Stimulated activated CD4-positive, alpha-beta T cell treated with anti-CD3 and anti-CD28 coated beads, Interleukin-15, amount 100 ng/mL, for 1 hour (primary cell): ENCODE data around the gene MCRIP1.

Experiments used
- DNase-seq, 2 donors: peaks; one replicate each; pipeline ENCODE4 v3.0.0-alpha.2; 2020; ENCODE audit warnings: low read depth in 1 of 2, low spot score in 1 of 2

The MCRIP1 gene

GRCh38 chr17:81805707-81806460 is 27.2 kb downstream of the MCRIP1 start:
- DNase-seq: no peak

DNA sequence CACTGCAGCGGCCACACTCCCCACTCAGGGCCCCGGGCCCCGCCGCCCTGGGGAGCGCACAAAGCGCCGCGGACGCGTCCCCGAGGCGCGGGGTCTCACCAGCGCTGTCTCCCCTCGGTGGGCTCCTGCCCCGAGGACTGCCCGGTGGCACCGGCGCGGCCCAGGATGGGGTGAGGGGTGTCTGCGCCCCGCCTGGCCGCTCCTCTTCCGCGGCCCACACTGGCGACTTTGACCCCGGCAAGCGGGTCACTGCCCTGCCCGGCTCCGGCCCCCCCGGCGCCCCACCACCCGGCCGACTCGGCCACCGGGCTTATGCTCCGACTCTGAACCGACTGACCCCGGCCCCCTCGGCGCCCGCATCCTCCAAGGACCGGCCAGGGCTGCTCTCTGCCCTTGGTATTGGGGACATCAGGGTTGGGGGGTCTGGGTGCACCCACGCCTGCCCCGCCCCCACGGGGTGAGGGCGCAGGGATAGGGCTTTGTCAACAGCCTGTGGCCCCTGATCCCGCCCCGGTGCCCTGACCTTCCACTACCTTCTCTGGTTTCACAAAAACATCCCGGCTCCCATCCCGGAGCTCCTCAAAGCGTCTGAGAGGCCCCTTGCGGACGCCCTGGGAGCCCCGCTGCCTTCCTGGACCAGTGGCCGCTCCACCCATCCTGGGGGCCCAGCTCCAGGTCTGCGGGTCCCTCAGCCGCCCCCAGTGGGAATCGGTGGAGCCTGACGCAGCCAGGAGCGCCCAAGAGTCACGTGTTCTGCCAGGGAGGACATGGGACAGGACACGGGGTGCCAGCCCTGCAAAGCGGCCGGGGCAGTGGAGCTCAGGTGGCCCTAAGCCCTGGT is 28.3 kb downstream of the MCRIP1 start:
- no peak for DNase-seq

DNA sequence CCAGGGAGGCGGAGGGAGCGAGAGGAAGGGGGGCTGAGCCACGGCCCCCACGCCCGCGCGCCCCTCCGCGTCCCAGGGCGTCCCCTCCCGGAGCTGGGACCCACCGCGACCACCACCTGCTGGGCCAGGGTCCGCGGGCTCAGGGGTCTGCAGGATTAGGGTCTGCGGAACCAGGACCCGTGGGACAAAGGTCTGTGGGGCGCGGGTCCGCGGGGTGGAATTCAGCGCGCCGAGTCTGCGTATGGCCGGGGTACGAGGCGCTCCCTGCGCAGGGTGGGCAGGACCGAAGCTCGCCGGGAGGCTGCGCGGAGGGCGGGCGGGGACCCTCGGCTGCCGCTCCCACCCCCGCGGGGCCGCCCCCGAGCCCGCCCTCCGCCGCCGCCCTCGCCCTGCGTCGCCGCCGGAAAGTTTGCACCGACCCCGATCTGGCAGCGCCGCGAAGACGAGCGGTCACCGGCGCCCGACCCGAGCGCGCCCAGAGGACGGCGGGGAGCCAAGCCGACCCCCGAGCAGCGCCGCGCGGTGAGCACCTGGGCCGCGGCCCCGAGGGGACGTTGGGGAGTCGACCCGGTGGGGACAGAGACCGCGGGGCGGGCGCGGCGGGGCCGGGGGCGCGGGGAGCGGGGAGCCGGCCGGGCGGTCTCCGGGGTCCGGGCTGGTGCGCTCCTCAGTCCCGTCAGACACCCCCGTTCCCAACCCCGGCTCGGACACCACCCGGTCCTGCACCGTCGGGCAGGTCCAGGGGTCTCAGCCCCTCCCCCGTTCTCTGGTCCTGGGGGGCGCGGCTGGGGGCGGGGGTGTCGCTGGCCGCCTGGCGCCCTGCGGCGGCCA is 29.1 kb downstream of the MCRIP1 start, which contains the start of gene GCGR:
TSS of gene GCGR (plus strand) at position 423 of the 831 bp plus-strand sequence. CDS start 4,869 bp downstream, outside the sequence.
- DNase-seq: no peak

GRCh38 chr17:81802856-81803643 is 30.0 kb downstream of the MCRIP1 start:
- no peak for DNase-seq

DNA sequence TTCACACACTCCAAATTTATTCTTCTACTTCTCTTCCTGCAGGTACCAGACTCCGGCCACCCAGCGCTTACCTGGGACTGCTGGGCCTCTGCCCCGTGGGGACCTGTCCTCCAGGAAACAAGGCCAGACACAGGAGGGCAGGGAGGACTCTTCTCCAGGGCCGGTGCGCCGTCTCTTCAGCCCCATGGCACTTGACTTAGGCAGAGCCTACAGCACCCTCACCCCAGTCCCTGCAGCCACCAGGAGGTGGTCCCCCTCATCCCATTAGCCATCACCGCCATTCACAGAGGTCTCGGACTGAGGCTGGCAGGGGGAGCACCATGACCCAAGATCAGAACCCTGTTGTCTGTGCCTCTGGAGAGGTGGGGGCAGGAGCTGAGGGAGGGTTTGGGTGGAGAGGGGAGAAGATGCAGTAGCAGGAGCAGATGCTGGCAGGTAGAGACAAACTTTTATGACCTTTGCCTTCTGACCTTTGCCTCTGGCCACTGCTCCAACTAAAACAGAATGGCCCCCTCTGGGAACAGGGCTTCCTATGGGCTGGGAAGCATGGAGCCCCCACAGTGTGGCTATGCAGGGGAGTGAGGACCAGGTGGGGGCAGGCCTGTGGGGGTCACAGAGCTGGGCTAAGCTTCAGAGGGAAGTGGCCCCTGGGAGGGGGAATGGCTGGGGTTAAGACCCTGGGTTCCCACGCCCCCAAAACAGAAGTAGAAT is 30.9 kb downstream of the MCRIP1 start:
- no peak for DNase-seq

DNA sequence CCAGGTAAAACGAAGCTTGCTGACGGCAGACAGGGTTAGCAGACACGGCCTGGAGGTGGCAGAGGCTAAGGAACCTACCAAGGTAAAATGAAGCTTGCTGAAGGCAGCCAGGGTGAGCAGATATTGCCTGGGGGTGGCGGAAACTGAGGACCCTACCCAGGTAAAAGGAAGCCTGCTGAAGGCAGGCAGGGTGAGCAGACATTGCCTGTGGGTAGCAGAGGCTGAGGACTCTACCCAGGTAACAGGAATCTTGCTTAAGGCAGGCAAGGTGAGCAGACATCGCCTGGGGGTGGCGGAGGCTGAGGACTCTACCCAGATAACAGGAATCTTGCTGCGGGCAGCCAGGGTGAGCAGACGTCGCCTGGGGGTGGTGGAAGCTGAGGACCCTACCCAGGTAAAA is 31.8 kb downstream of the MCRIP1 start:
- DNase-seq: no peak

GRCh38 chr17:81794509-81794908 is 38.6 kb downstream of the MCRIP1 start:
- no peak for DNase-seq

GRCh38 chr17:81794074-81794476 is 39.0 kb downstream of the MCRIP1 start:
- DNase-seq: no peak

- no peak for DNase-seq
Measured at GRCh38 chr17:81792675-81793615, 40.1 kb downstream of the MCRIP1 start.
